ENCODE measurements around the gene FNDC10. TPM values are rescaled to one million over a fixed set of nuclear protein-coding genes. Genes with fewer than 3 reads are reported as not detected.

The FNDC10 gene
- total RNA-seq, 1 experiment from 2014 or later: 15.2 TPM

GRCh38 chr1:1628754-1629429 lies 29.0 kb upstream of the FNDC10 start:
- H2BK12ac ChIP-seq (ENCODE audit: insufficient read length, low read depth, low read length): no peak overlapping the region
- peak; percentile 84 for DNase-seq
- Mint-ChIP-seq H3K4me3 (peak overlapping the region in 1 of 2 experiments; percentile 23; a peak in 1 of 5 replicates), H3K9me3 (no peaks in the 10 kb centered on the region), H3K27me3 (ENCODE audit: low read depth) (peaks cover 12% of the 10 kb centered on the region), H3K36me3 (ENCODE audit: insufficient read depth in 1 of 3, low read depth in 3 of 3) (no peaks in the 10 kb centered on the region), H3K4me1 (peaks cover 2% of the 10 kb centered on the region in 2 experiments; a peak in 2 of 4 replicates), H3K27ac (no peak overlapping the region)
- no peak overlapping the region for H3K23ac ChIP-seq (ENCODE audit: insufficient read length, low read depth, low read length)
- H4K8ac ChIP-seq (replicated peaks; ENCODE audit: insufficient read length, low read depth, low read length): no peak overlapping the region
- no peak overlapping the region for H2BK5ac ChIP-seq (ENCODE audit: insufficient read length, low read length)
- H4K20me1 ChIP-seq (ENCODE audit: control insufficient read depth, insufficient read depth, insufficient read length): no peaks in the 10 kb centered on the region
- no peak overlapping the region for H3K14ac ChIP-seq (ENCODE audit: insufficient read depth, low read length)
- no peaks in the 10 kb centered on the region for H3K9me3 ChIP-seq (ENCODE audit: control insufficient read depth, low read depth, low read length)
- no peak overlapping the region for H4K91ac ChIP-seq (ENCODE audit: insufficient read length, low read depth, low read length)
- H2AK5ac ChIP-seq (ENCODE audit: insufficient read length, low read length): no peak overlapping the region
- H3K4me1 ChIP-seq (ENCODE audit: insufficient read depth, low read length): no peaks in the 10 kb centered on the region
- peaks cover 7% of the 10 kb centered on the region for H3K23me2 ChIP-seq (ENCODE audit: insufficient read length, low read depth, low read length, poor library complexity, severe bottlenecking)
- H3K27me3 ChIP-seq (ENCODE audit: insufficient read depth, low read length): no peaks in the 10 kb centered on the region; the same call in 1 of the 2 replicates
- no peak overlapping the region for H3T11ph ChIP-seq (ENCODE audit: low read length)
- WGBS (ENCODE audit: extremely low coverage, insufficient read length, low lambda C conversion rate): no CpG with 5 or more reads among the region's 53 CpGs
- H2AFZ ChIP-seq (ENCODE audit: low read length): no peak overlapping the region
- no peak overlapping the region for H3K18ac ChIP-seq (ENCODE audit: insufficient read length, low read depth, low read length)
- no peaks in the 10 kb centered on the region for H3K79me1 ChIP-seq (ENCODE audit: insufficient read depth, low read depth, low read length, poor library complexity, severe bottlenecking)
- H2BK15ac ChIP-seq (ENCODE audit: low read depth, low read length): no peak overlapping the region
- TF ChIP-seq CTCF (conservative IDR thresholded peaks at IDR 0.05): no peak
- H3K56ac ChIP-seq (ENCODE audit: insufficient read length, low read depth, low read length): no peak overlapping the region
- no peak overlapping the region for H2BK120ac ChIP-seq (ENCODE audit: low read depth, low read length, poor library complexity, severe bottlenecking)
- no peak overlapping the region for H4K5ac ChIP-seq (ENCODE audit: insufficient read length, low read depth, low read length)
- peak overlapping the region; percentile 17 for H3K4me2 ChIP-seq (ENCODE audit: insufficient read depth, insufficient read length, low read length)
- no peak overlapping the region for H2BK20ac ChIP-seq (ENCODE audit: low read depth, low read length, poor library complexity, severe bottlenecking)
- no peak overlapping the region for H3K9ac ChIP-seq (ENCODE audit: extremely low read depth, insufficient read length, low read length)
- no peak overlapping the region for H3K4ac ChIP-seq (ENCODE audit: low read depth, low read length)
- no peak overlapping the region for H3K27ac ChIP-seq (ENCODE audit: insufficient read length, low read depth, low read length)
- no peaks in the 10 kb centered on the region for H3K79me2 ChIP-seq (ENCODE audit: insufficient read depth, low read length)
